Omental fat pad (tissue), 4 donors: ENCODE results near the gene RPS6KA5. TPM values are rescaled to one million over a fixed set of nuclear protein-coding genes. Genes with fewer than 3 reads are reported as not detected.

Source experiments
- ATAC-seq: fragments of 150-250 bp; one replicate; pipeline ENCODE4 v1.9.1; 2016; ENCODE audit warnings: mild to moderate bottlenecking, moderate library complexity; ENCODE audit not compliant: low FRiP score
- DNase-seq: peaks from one replicate; pipeline ENCODE4 v3.0.0-alpha.2; 2019; ENCODE audit warnings: low spot score
- CTCF ChIP-seq, 3 donors: fragments of 450-650 bp; IDR thresholded peaks; one replicate each; pipeline ENCODE4 v1.5.1; 2016 to 2017; ENCODE audit warnings: antibody characterized with exemption in 3 of 3, mild to moderate bottlenecking in 3 of 3, moderate library complexity in 2 of 3
- total RNA-seq, 4 donors: library from RNA; depleted of rRNA; stranded (reverse); fragments of >200 nt; gene quantifications; one replicate each; pipeline ENCODE4 v1.1.0, GENCODE V29; 2016

RPS6KA5 gene
- total RNA-seq, 4 donors from 2014 or later = 1.8 to 4.9 (median 3.2) TPM

GRCh38 chr14:90816681-90817436 is 243.6 kb downstream of the RPS6KA5 start:
- no peak for DNase-seq
- no peak for ATAC-seq
- no peak for TF ChIP-seq CTCF (IDR thresholded peaks at IDR 0.05)

GRCh38 chr14:90815822-90816662 is 244.4 kb downstream of the RPS6KA5 start, which contains the start of gene TTC7B:
TSS of gene TTC7B (minus strand) at chr14:90816430. CDS start at chr14:90816295, 135 bp downstream.
- TF ChIP-seq CTCF (IDR thresholded peaks at IDR 0.05) = no peak
- ATAC-seq = peak; percentile 87
- DNase-seq = no peak

GRCh38 chr14:90815572-90815821 is 244.9 kb downstream of the RPS6KA5 start:
- no peak for TF ChIP-seq CTCF (IDR thresholded peaks at IDR 0.05)
- ATAC-seq = peak; percentile 3
- no peak for DNase-seq

GRCh38 chr14:90814806-90815571 is 245.5 kb downstream of the RPS6KA5 start:
- no peak for ATAC-seq
- no peak for TF ChIP-seq CTCF (IDR thresholded peaks at IDR 0.05)
- DNase-seq = no peak

- ATAC-seq (no peak), DNase-seq (no peak)
- no peak for TF ChIP-seq CTCF (IDR thresholded peaks at IDR 0.05)
Measured at GRCh38 chr14:90813442-90813841, 247.0 kb downstream of the RPS6KA5 start.

GRCh38 chr14:90812109-90812508 is 248.3 kb downstream of the RPS6KA5 start:
- ATAC-seq (no peak), DNase-seq (no peak)
- no peak for TF ChIP-seq CTCF (IDR thresholded peaks at IDR 0.05)
